CD4-positive, alpha-beta T cell (primary cell): ENCODE data around the gene RFC2. TPM values are rescaled to one million over a fixed set of nuclear protein-coding genes. Genes with fewer than 3 reads are reported as not detected.

ENCODE experiments used
- ATAC-seq: fragments of 200-7000 bp; cut with Tn5 transposase; one replicate; pipeline ENCODE4 v1.10.0; 2022; ENCODE audit warnings: mild to moderate bottlenecking; ENCODE audit not compliant: poor library complexity
- CTCF ChIA-PET: fragments of 350-600 bp; sonication (Branson Sonifier 250); formaldehyde crosslinking; loops from one replicate; lab custom pipeline; 2021; ENCODE audit warnings: antibody characterized with exemption, inconsistent platforms; lab: Charles Lee
- POLR2A ChIA-PET: fragments of 350-600 bp; sonication (Branson Sonifier 250); formaldehyde crosslinking; loops from one replicate; lab custom pipeline; 2021; ENCODE audit warnings: antibody characterized with exemption, inconsistent platforms; lab: Charles Lee
- DNase-seq, 14 experiments: peaks; one replicate each; pipeline ENCODE4 v3.0.0-alpha.2; 2013 to 2020; ENCODE audit warnings: mixed read lengths in 2 of 14
- H3K27ac ChIP-seq, 2 donors: one replicate each; pipeline versions ENCODE4 v1.5.1 to v1.7.0; 2013; ENCODE audit warnings: low read length in 2 of 2, low read depth in 1 of 2, mild to moderate bottlenecking in 1 of 2
- H3K27me3 ChIP-seq, 2 experiments: 1 replicate in 1 of 2; 2 replicates in 1 of 2; pipeline versions ENCODE4 v1.6.1 to v1.7.0; 2013; ENCODE audit warnings: low read length in 2 of 2, control low read depth in 1 of 2, mild to moderate bottlenecking in 1 of 2, moderate library complexity in 1 of 2; ENCODE audit not compliant: insufficient read depth in 2 of 2, control insufficient read depth in 1 of 2
- H3K36me3 ChIP-seq: one replicate; pipeline ENCODE4 v1.6.1; 2013; ENCODE audit warnings: low read length, control low read depth; ENCODE audit not compliant: insufficient read depth
- H3K4me1 ChIP-seq: one replicate; pipeline ENCODE4 v1.6.1; 2013; ENCODE audit warnings: low read length, control low read depth; ENCODE audit not compliant: insufficient read depth
- H3K4me3 ChIP-seq: one replicate; pipeline ENCODE4 v1.5.1; 2013; ENCODE audit warnings: mild to moderate bottlenecking, low read length, moderate library complexity
- H3K9me3 ChIP-seq, 2 experiments: 1 replicate in 1 of 2; 2 replicates in 1 of 2; pipeline versions ENCODE4 v1.6.1 to v1.7.0; 2013; ENCODE audit warnings: low read length in 2 of 2, mild to moderate bottlenecking in 2 of 2, control low read depth in 1 of 2, moderate library complexity in 1 of 2; ENCODE audit not compliant: control insufficient read depth in 1 of 2, insufficient read depth in 1 of 2
- H3K27ac Mint-ChIP-seq: one replicate; pipeline ENCODE4 v1.8.0; 2020; ENCODE audit warnings: mixed read lengths
- H3K27me3 Mint-ChIP-seq: one replicate; pipeline ENCODE4 v1.8.0; 2021; ENCODE audit warnings: mixed read lengths
- H3K36me3 Mint-ChIP-seq: one replicate; pipeline ENCODE4 v1.8.0; 2021; ENCODE audit warnings: low read depth, mixed read lengths
- H3K4me1 Mint-ChIP-seq: one replicate; pipeline ENCODE4 v1.8.0; 2021; ENCODE audit warnings: low read depth, mixed read lengths
- H3K4me3 Mint-ChIP-seq: one replicate; pipeline ENCODE4 v1.8.0; 2020; ENCODE audit warnings: mild to moderate bottlenecking, mixed read lengths
- H3K9me3 Mint-ChIP-seq: one replicate; pipeline ENCODE4 v1.8.0; 2020; ENCODE audit warnings: mixed read lengths
- intact Hi-C, 2 experiments: fragments of 100-400 bp; cut with DNase I in 1 of 2; cut with micrococcal nuclease in 1 of 2; formaldehyde crosslinking; loops; one replicate each; pipeline versions ENCODE4 v1.15.1 to v1.9.0; 2023 to 2025; cut with DNase I, micrococcal nuclease
- total RNA-seq, 174 experiments: library from RNA in 2 of 174; stranded (reverse) in 2 of 174; gene quantifications; one replicate each; pipeline ENCODE4 v1.2.3 and lab custom pipeline; 2021 to 2026
- TF ChIP-seq, protein P1 (sequence below): fragments of 200-600 bp; IDR thresholded peaks from one replicate; pipeline ENCODE4 v1.8.0; 2022; ENCODE audit warnings: antibody characterized with exemption, mild to moderate bottlenecking

RFC2 gene
- total RNA-seq, 2 experiments from 2014 or later: 8.5 to 9.6 TPM

GRCh38 chr7:74269757-74270277 lies 15.6 kb upstream of the RFC2 start:
- H3K9me3 Mint-ChIP-seq: no peaks in the 10 kb centered on the region
- DNase-seq (peak; percentile 18 to 78 (median 52)), ATAC-seq (peak; percentile 92)
- Histone ChIP-seq H3K27ac (no peak overlapping the region), H3K36me3 (no peaks in the 10 kb centered on the region), H3K4me3 (peak overlapping the region; percentile 63), H3K9me3 (no peaks in the 10 kb centered on the region), H3K4me1 (peaks cover 11% of the 10 kb centered on the region), H3K27me3 (no peaks in the 10 kb centered on the region)
- TF ChIP-seq, protein P1, sequence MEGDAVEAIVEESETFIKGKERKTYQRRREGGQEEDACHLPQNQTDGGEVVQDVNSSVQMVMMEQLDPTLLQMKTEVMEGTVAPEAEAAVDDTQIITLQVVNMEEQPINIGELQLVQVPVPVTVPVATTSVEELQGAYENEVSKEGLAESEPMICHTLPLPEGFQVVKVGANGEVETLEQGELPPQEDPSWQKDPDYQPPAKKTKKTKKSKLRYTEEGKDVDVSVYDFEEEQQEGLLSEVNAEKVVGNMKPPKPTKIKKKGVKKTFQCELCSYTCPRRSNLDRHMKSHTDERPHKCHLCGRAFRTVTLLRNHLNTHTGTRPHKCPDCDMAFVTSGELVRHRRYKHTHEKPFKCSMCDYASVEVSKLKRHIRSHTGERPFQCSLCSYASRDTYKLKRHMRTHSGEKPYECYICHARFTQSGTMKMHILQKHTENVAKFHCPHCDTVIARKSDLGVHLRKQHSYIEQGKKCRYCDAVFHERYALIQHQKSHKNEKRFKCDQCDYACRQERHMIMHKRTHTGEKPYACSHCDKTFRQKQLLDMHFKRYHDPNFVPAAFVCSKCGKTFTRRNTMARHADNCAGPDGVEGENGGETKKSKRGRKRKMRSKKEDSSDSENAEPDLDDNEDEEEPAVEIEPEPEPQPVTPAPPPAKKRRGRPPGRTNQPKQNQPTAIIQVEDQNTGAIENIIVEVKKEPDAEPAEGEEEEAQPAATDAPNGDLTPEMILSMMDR: no peak
- no peak overlapping the region for H3K27ac Mint-ChIP-seq
- H3K36me3 Mint-ChIP-seq: no peaks in the 10 kb centered on the region
- peaks cover 13% of the 10 kb centered on the region for H3K27me3 Mint-ChIP-seq
- ChIA-PET POLR2A (interaction anchor here (0.6 to 3.5 kb wide), 4 partner anchors 12 to 28 kb away, joined by 3 to 19 read pairs (median 3); partner anchors contain the start of gene CLIP2), CTCF (interaction anchor here (0.7 to 1.1 kb wide), 3 partner anchors 19 to 63 kb away, joined by 3 read pairs; no protein-coding TSS in a partner anchor)
- intact Hi-C loops: loop anchor here (1.0 to 10.0 kb wide), 3 partner anchors 18 to 65 kb away; partner anchors contain the start of gene CLIP2 (in 1 of the 2)
- H3K4me3 Mint-ChIP-seq: peak overlapping the region; percentile 90
- peaks cover 8% of the 10 kb centered on the region for H3K4me1 Mint-ChIP-seq

DNA sequence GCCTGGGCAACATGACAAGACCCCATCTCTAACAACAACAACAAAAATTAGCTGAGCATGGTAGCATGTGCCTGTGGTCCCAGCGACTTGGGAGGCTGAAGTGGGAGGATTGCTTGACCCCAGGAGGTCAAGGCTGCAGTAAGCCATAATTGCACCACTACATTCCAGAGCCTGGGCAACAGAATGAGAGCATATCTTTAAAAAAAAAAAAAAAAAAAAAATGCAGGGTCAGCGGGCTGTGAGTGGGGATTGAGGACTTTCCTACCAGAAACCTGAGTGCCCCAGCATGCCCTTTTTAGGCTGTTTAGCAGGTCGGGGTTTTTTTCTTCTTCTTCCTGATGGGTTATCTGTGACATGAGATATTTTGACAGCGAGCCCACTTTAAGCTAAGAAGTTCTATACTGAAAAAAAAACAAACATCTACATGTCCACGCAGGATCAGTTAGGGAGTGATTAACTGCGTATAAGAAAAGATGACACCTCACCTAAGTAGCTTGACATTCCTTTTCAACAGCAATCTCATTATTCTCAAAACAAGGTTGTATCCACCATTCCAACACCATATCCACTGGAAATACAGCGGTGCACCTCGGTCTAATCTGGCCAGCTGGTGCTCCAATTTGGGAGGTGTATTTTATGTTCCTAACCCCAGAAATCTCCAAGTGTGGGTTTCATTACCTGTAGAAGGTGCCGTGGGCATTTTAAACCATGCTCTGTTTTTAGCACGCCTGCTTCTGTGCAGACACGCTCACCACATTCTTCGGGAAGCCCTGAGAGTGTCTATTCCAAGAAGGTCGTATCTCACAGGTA lies 13.8 kb upstream of the RFC2 start:
- peaks cover 13% of the 10 kb centered on the region for H3K27me3 Mint-ChIP-seq
- Histone ChIP-seq H3K4me1 (peaks cover 11% of the 10 kb centered on the region), H3K4me3 (no peak overlapping the region), H3K27me3 (no peaks in the 10 kb centered on the region), H3K36me3 (no peaks in the 10 kb centered on the region), H3K27ac (no peak overlapping the region), H3K9me3 (no peaks in the 10 kb centered on the region)
- ChIA-PET POLR2A (interaction anchor here (3.5 kb wide), 1 partner anchor 21 kb away, joined by 19 read pairs; the partner anchor contains the start of gene CLIP2), CTCF (no interaction called here)
- intact Hi-C loops: no loop called here
- peaks cover 8% of the 10 kb centered on the region for H3K4me1 Mint-ChIP-seq
- DNase-seq: no peak
- TF ChIP-seq, protein P1: no peak
- ATAC-seq: no peak
- no peak overlapping the region for H3K4me3 Mint-ChIP-seq
- no peaks in the 10 kb centered on the region for H3K9me3 Mint-ChIP-seq
- no peak overlapping the region for H3K27ac Mint-ChIP-seq
- no peaks in the 10 kb centered on the region for H3K36me3 Mint-ChIP-seq

DNA sequence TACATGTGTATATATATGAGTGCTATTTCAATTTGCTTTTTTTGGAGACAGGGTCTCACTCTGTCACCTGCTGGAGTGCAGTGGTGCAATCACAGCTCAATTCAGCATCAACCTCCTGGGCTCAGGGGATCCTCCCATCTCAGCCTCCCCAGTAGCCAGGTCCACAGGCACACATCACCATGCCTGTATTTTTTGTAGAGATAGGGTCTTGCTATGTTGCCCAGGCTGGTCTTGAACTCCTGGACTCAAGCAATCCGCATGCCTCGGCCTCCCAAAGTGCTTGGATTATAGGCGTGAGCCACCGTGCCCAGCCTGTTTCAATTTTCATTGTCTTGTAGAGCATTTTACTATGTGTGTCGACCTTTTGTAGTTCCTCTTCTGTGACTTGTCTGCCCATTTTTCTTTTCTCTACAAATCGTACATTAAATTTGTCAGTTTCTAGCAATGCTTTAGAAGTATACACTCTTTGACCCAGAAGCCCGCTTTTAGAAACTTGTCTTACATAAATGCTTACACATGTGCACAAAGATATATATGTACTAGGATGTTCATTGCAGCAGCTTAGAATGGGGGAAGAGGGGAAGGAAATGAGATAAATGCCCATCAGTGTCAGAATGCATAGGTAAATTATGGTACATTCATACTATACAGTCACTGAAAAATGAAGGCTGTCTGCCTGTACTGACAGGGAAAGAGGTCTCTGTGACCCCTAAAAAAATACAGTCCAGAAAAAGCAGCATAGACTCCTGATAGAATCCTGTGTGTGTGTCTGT lies 12.2 kb upstream of the RFC2 start:
- Histone ChIP-seq H3K4me1 (peaks cover 7% of the 10 kb centered on the region), H3K36me3 (no peaks in the 10 kb centered on the region), H3K9me3 (no peaks in the 10 kb centered on the region), H3K27ac (no peak overlapping the region), H3K4me3 (no peak overlapping the region), H3K27me3 (no peaks in the 10 kb centered on the region)
- ChIA-PET CTCF (no interaction called here), POLR2A (no interaction called here)
- ATAC-seq (no peak), DNase-seq (no peak)
- no peak overlapping the region for H3K27ac Mint-ChIP-seq
- TF ChIP-seq, protein P1: no peak
- H3K4me1 Mint-ChIP-seq: peaks cover 4% of the 10 kb centered on the region
- H3K4me3 Mint-ChIP-seq: no peak overlapping the region
- H3K36me3 Mint-ChIP-seq: no peaks in the 10 kb centered on the region
- intact Hi-C loops: no loop called here
- no peaks in the 10 kb centered on the region for H3K9me3 Mint-ChIP-seq
- H3K27me3 Mint-ChIP-seq: peaks cover 13% of the 10 kb centered on the region
